Right lobe of liver (tissue), 6 donors: ENCODE data around the gene KRT81. TPM values are rescaled to one million over a fixed set of nuclear protein-coding genes. Genes with fewer than 3 reads are reported as not detected.

Experiments
- ATAC-seq, 4 donors: fragments of 200-7000 bp; cut with Tn5 transposase; one replicate each; pipeline ENCODE4 v1.9.1; 2020; ENCODE audit warnings: mild to moderate bottlenecking in 4 of 4, moderate library complexity in 4 of 4
- DNase-seq, 3 donors: peaks; one replicate each; pipeline ENCODE4 v3.0.0-alpha.2; 2020
- H3K27ac ChIP-seq, 3 donors: fragments of 200-600 bp; one replicate each; pipeline ENCODE4 v1.8.0; 2022
- H3K27me3 ChIP-seq, 2 donors: fragments of 200-600 bp; one replicate each; pipeline ENCODE4 v1.8.0; 2022
- H3K36me3 ChIP-seq, 4 donors: fragments of 200-600 bp; sonication (generic) in 1 of 4; one replicate each; pipeline versions ENCODE4 v1.5.1 to v1.8.0; 2017 to 2022; ENCODE audit warnings: control low read depth in 1 of 4
- H3K4me1 ChIP-seq, 4 donors: fragments of 200-600 bp; sonication (generic) in 1 of 4; one replicate each; pipeline versions ENCODE4 v1.5.1 to v1.8.0; 2017 to 2022; ENCODE audit warnings: control low read depth in 1 of 4
- H3K4me3 ChIP-seq, 3 donors: fragments of 200-600 bp; one replicate each; pipeline ENCODE4 v1.8.0; 2022
- H3K9me3 ChIP-seq, 4 donors: fragments of 200-600 bp; sonication (generic) in 1 of 4; one replicate each; pipeline versions ENCODE4 v1.5.1 to v1.8.0; 2017 to 2022; ENCODE audit warnings: control low read depth in 1 of 4
- POLR2A ChIP-seq: fragments of 450-650 bp; IDR thresholded peaks from one replicate; pipeline ENCODE4 v1.6.1; 2017; ENCODE audit warnings: antibody characterized with exemption, mild to moderate bottlenecking
- WGBS: methylation state at CpG from one replicate; pipeline ENCODE4 v1.1.6; 2018; ENCODE audit warnings: low coverage, low lambda C conversion rate; ENCODE audit not compliant: insufficient coverage; ENCODE audit errors: missing lambda C conversion rate; 5-methylcytosine and 5-hydroxymethylcytosine counted together
- intact Hi-C, 2 donors: fragments of 100-400 bp; cut with DNase I; formaldehyde crosslinking; loops; one replicate each; pipeline versions ENCODE4 v1.11.2 to v1.14.1; 2022
- total RNA-seq, 6 experiments: library from RNA; depleted of rRNA in 2 of 6; stranded (reverse); fragments of >200 nt in 2 of 6; fragmentation: NEBNext Ultra II Directional in 3 of 6; extraction: Animal tissue kit (Norgen Biotek cat#: 25700) in 3 of 6; gene quantifications; one replicate each; pipeline versions ENCODE4 v1.1.0 to v1.2.4, GENCODE V29; 2016 to 2023
- TF ChIP-seq, protein P1 (sequence below), 4 donors: fragments of 200-600 bp in 3 of 4; fragments of 450-650 bp in 1 of 4; IDR thresholded peaks; one replicate each; pipeline versions ENCODE4 v1.5.1 to v1.8.0; 2016 to 2022; ENCODE audit warnings: antibody characterized with exemption in 4 of 4, mild to moderate bottlenecking in 2 of 4
- donor health status: DM: no; HTN: yes; CAD: no.
- donor health status: DM: no; HTN: no; CAD: no.
- donor health status: DM: no; HTN: no; CAD: no.
- donor health status: DM: no; HTN: yes; CAD: no.
- donor health status: DM: no; HTN: yes; CAD: no.

Gene KRT81
- total RNA-seq, 6 experiments from 2014 or later = 0.13 TPM; not detected in 5

DNA sequence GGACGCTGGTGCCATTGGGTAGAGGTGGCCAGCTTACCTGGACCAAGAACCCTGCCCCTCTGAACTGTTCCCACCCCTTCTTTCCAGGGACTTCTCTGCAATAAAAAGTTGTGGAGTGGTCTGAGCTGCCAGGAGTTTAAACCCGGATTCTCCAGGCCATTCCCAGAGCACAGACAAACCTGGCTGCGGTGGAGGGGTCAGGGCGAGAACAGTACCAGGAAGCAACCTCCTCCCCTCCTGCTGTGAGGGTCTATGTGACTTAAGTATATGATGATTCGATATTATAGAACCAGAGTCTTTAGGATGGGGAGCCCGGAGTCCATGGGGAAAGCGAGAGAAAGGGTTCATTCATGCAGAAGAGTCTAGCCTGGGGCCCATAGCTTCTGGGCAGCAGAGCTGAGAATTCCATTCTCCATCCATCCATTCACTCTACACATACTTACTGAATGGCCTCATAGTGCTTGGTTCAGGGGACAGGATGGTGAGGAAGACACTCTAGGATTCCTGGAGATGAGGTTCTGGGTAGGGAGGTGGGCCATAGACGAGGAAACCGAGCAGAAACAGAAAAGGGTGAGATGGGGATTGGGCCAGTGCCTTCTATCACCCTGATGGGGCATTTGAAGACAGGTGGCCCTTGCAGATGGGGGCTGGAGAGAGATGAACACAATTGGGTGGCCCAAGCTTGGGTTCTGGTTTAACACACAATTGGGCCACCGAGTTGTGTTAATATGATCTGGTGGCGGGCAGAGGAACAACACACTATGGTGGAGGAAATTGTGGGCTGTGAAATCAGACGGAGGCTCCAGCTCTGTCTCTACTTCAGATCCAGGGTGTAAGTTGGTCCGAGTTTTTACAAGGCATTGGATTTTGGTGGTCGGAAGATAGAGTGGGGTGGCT, 11.7 kb downstream of the KRT81 start:
- no peak for DNase-seq
- Histone ChIP-seq H3K27ac (no peak overlapping the region), H3K36me3 (no peaks in the 10 kb centered on the region), H3K4me3 (no peak overlapping the region), H3K27me3 (no peaks in the 10 kb centered on the region), H3K9me3 (no peaks in the 10 kb centered on the region), H3K4me1 (no peaks in the 10 kb centered on the region)
- TF ChIP-seq, protein P1, sequence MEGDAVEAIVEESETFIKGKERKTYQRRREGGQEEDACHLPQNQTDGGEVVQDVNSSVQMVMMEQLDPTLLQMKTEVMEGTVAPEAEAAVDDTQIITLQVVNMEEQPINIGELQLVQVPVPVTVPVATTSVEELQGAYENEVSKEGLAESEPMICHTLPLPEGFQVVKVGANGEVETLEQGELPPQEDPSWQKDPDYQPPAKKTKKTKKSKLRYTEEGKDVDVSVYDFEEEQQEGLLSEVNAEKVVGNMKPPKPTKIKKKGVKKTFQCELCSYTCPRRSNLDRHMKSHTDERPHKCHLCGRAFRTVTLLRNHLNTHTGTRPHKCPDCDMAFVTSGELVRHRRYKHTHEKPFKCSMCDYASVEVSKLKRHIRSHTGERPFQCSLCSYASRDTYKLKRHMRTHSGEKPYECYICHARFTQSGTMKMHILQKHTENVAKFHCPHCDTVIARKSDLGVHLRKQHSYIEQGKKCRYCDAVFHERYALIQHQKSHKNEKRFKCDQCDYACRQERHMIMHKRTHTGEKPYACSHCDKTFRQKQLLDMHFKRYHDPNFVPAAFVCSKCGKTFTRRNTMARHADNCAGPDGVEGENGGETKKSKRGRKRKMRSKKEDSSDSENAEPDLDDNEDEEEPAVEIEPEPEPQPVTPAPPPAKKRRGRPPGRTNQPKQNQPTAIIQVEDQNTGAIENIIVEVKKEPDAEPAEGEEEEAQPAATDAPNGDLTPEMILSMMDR (IDR thresholded peaks at IDR 0.05) = no peak
- TF ChIP-seq POLR2A = no peak
- WGBS = 72% methylated on average over 12 of the region's 14 CpGs
- ATAC-seq = no peak
- intact Hi-C loops = no loop called here

DNA sequence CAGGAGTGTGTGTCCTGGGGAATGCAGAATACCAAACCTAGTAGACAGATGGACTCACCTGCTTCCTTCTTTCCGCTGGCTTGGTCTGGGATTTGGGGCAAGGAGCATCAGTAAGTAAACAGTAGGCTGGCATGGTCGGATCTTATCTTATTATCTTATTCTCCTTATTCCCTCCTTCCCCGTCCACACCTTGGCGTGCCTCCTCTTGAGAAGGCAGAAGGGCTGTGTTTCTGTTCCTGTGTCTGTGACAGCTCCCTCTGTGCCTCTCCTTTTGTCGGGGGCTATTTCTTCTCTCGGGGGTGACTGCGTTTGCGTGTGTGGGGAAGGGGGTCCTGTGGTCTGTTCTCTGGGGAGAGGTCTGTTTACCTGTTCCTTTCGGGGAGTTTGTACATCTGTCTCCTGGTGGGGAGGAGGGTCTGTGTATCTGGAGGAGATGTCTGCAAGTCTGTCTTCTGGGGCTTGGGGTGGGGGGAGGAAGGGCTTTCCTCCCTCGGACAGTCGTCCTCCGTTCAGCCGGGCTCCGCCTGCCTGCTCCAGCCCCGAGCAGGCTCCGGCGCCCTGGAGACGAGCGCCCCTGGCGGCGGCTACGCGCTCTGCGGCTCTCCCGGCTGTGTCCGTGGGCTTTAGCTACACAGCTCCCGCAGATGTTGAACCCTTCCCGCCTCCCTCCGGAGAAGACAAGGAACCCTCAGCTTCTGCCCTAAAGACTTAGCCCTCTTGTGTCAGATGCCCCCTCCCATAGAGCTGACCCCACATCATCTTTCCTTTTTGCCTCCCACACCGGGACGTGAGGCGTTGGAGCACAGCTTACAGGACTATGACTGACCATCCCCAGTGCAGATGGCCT, 12.5 kb downstream of the KRT81 start:
- ATAC-seq (peak; percentile 91 to 97 (median 94)), DNase-seq (peak; percentile 74 to 82 (median 79))
- intact Hi-C loops = no loop called here
- no peaks in the 10 kb centered on the region for H3K4me1 ChIP-seq
- no peak overlapping the region for H3K4me3 ChIP-seq
- TF ChIP-seq POLR2A = no peak
- TF ChIP-seq, protein P1 (IDR thresholded peaks at IDR 0.05) = peak; percentile 88 to 98 (median 98)
- no peaks in the 10 kb centered on the region for H3K9me3 ChIP-seq
- no peaks in the 10 kb centered on the region for H3K27me3 ChIP-seq
- no peaks in the 10 kb centered on the region for H3K36me3 ChIP-seq
- 37% methylated on average over 7 of the region's 32 CpGs for WGBS
- H3K27ac ChIP-seq = no peak overlapping the region

DNA sequence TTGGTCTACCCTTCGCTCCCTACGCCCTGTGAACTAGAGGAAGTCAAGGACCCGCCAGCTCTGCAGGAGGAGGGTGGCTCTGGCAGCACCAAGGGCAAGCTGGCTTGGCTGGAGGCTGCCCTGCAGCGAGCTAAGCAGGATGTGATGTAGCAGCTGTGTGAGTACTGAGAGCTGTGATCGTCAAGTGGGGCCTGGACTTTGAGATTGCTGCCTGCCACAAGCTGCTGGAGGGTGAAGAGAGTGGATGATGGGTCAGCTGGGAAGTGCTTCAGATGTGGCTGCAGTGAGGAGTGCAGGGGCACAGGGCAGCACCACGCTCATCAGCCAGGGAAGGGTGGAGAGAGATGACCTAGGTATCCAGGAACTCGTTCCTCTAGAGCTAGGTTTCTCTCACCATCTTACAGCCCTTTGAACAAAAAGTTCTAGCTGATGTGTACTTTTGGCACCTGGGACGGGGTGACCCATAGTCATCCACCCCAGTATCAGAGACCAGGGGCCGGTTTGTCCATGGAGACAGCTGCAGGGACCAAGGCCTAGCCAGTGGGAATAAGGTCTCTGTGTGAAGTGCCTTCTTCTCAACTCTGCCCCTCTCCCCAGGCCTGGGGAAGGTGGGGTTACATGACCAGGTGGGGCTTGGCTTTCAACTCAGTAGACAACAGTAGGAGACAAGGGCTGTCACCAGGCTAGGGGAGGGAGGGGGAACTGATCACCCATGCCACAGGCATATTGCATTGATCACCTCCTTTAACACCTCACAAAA, 13.7 kb downstream of the KRT81 start:
- Histone ChIP-seq H3K36me3 (no peaks in the 10 kb centered on the region), H3K27me3 (no peaks in the 10 kb centered on the region), H3K9me3 (no peaks in the 10 kb centered on the region), H3K4me1 (no peaks in the 10 kb centered on the region), H3K4me3 (no peak overlapping the region), H3K27ac (no peak overlapping the region)
- DNase-seq = no peak
- intact Hi-C loops = no loop called here
- 51% methylated on average over 3 of the region's 9 CpGs for WGBS
- ATAC-seq = no peak
- no peak for TF ChIP-seq POLR2A
- TF ChIP-seq, protein P1 (IDR thresholded peaks at IDR 0.05) = no peak

DNA sequence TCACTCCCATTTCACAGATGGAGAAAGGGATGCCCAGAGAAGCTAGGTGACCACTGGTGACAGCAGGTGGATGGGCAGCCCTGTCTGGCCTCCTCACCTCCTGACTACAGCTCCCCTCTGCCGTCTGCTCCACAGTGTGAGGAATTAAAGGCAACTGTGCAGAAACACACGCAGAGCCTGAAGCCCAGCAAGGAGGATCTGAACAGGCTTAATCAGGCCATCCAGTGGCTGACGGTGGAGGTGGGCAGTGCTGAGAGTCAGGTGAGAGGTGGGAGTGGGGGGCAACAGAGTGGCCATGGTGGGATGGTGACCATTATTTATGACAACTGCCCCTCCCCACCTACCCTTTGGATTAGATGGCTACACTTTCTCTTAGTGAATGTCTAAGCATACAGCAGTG, 15.6 kb downstream of the KRT81 start:
- H3K27me3 ChIP-seq = no peaks in the 10 kb centered on the region
- intact Hi-C loops = no loop called here
- H3K4me1 ChIP-seq = no peaks in the 10 kb centered on the region
- no peaks in the 10 kb centered on the region for H3K36me3 ChIP-seq
- DNase-seq (no peak), ATAC-seq (no peak)
- H3K27ac ChIP-seq = no peak overlapping the region
- H3K9me3 ChIP-seq = no peaks in the 10 kb centered on the region
- TF ChIP-seq POLR2A = no peak
- TF ChIP-seq, protein P1 (IDR thresholded peaks at IDR 0.05) = no peak
- 67% methylated on average over 3 of the region's 3 CpGs for WGBS
- no peak overlapping the region for H3K4me3 ChIP-seq
